Fibroblast of skin of right quadriceps (primary cell): ENCODE measurements around the gene LRP8.

ENCODE experiments used
- DNase-seq: peaks from one replicate; pipeline ENCODE4 v3.0.0-alpha.2; 2013

Gene LRP8

GRCh38 chr1:53279296-53280200 is 48.3 kb downstream of the LRP8 start:
- no peak for DNase-seq

GRCh38 chr1:53278298-53278725 is 49.6 kb downstream of the LRP8 start:
- peak; percentile 22 for DNase-seq

- DNase-seq: no peak
Measured at GRCh38 chr1:53277326-53277725, 50.5 kb downstream of the LRP8 start.

- DNase-seq: no peak
Measured at GRCh38 chr1:53276902-53277281, 51.0 kb downstream of the LRP8 start.

GRCh38 chr1:53276153-53276901 is 51.5 kb downstream of the LRP8 start:
- no peak for DNase-seq

- no peak for DNase-seq
Measured at GRCh38 chr1:53275566-53275965, 52.3 kb downstream of the LRP8 start.

GRCh38 chr1:53274541-53275185 is 53.2 kb downstream of the LRP8 start:
- no peak for DNase-seq

GRCh38 chr1:53274026-53274425 is 53.8 kb downstream of the LRP8 start:
- DNase-seq: no peak

- DNase-seq: no peak
Measured at GRCh38 chr1:53273526-53273925, 54.3 kb downstream of the LRP8 start.

GRCh38 chr1:53272349-53272748 is 55.5 kb downstream of the LRP8 start:
- DNase-seq: peak; percentile 16

GRCh38 chr1:53271446-53272090 is 56.3 kb downstream of the LRP8 start:
- DNase-seq: no peak

GRCh38 chr1:53270873-53271272 is 57.0 kb downstream of the LRP8 start:
- no peak for DNase-seq

GRCh38 chr1:53270107-53270506 is 57.8 kb downstream of the LRP8 start:
- no peak for DNase-seq

GRCh38 chr1:53267761-53268160 is 60.1 kb downstream of the LRP8 start:
- DNase-seq: no peak

GRCh38 chr1:53266038-53266437 is 61.8 kb downstream of the LRP8 start:
- DNase-seq: no peak

GRCh38 chr1:53265581-53265980 is 62.3 kb downstream of the LRP8 start:
- DNase-seq: no peak

GRCh38 chr1:53264048-53264447 is 63.8 kb downstream of the LRP8 start:
- DNase-seq: no peak

- DNase-seq: no peak
Measured at GRCh38 chr1:53262000-53262399, 65.9 kb downstream of the LRP8 start.

- no peak for DNase-seq
Measured at GRCh38 chr1:53260631-53261247, 67.1 kb downstream of the LRP8 start.

- DNase-seq: no peak
Measured at GRCh38 chr1:53259932-53260331, 67.9 kb downstream of the LRP8 start.

- no peak for DNase-seq
Measured at GRCh38 chr1:53258216-53258615, 69.7 kb downstream of the LRP8 start.

GRCh38 chr1:53257454-53258081 is 70.3 kb downstream of the LRP8 start:
- peak; percentile 38 for DNase-seq
